ENCODE results near the gene ATG10.

The ATG10 gene

GRCh38 chr5:82297711-82298110 is 325.9 kb downstream of the ATG10 start:
- FAIRE-seq (no peak), DNase-seq (ENCODE audit: insufficient read length, low spot score) (no peak)

- FAIRE-seq (no peak), DNase-seq (ENCODE audit: insufficient read length, low spot score) (no peak)
Observed at GRCh38 chr5:82298668-82299067, 326.8 kb downstream of the ATG10 start.

- FAIRE-seq (no peak), DNase-seq (ENCODE audit: insufficient read length, low spot score) (no peak)
Observed at GRCh38 chr5:82301190-82301589, 329.4 kb downstream of the ATG10 start.
